Measurements from ENCODE around the gene PCDH9. TPM values are rescaled to one million over a fixed set of nuclear protein-coding genes. Genes with fewer than 3 reads are reported as not detected.

Gene PCDH9
- total and polyA plus RNA-seq, 8 donors, result 2.0 to 11.6 (median 3.1) TPM

DNA sequence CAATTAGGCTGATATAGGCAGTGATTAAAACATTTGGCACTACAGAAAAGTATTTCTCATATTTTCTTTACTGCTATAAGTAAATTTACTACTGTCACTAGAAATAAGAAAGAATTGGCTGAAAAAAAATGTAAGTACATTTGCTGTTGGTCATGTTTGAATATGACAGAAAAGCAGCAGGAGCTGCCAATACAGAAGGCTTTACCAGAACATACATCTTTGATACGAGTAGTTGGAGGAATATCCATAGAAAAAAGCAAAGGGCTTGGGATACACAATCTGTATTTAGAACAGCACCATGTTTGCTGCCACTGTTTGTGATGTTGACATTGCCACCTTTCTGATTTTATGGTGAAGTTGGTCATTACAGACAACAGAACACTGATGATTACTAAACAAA is 21.6 kb downstream of the PCDH9 start:
- H3K27me3 ChIP-seq, result no peaks in the 10 kb centered on the region
- DNase-seq (no peak), ATAC-seq (no peak)
- no peaks in the 10 kb centered on the region for H3K4me1 ChIP-seq
- intact Hi-C loops (cut with DNase I), result no loop called here
- no peaks in the 10 kb centered on the region for H3K36me3 ChIP-seq
- no peaks in the 10 kb centered on the region for H3K9me3 ChIP-seq
- H3K4me3 ChIP-seq, result no peak overlapping the region
- no peak overlapping the region for H3K27ac ChIP-seq
- TF ChIP-seq, protein P1, sequence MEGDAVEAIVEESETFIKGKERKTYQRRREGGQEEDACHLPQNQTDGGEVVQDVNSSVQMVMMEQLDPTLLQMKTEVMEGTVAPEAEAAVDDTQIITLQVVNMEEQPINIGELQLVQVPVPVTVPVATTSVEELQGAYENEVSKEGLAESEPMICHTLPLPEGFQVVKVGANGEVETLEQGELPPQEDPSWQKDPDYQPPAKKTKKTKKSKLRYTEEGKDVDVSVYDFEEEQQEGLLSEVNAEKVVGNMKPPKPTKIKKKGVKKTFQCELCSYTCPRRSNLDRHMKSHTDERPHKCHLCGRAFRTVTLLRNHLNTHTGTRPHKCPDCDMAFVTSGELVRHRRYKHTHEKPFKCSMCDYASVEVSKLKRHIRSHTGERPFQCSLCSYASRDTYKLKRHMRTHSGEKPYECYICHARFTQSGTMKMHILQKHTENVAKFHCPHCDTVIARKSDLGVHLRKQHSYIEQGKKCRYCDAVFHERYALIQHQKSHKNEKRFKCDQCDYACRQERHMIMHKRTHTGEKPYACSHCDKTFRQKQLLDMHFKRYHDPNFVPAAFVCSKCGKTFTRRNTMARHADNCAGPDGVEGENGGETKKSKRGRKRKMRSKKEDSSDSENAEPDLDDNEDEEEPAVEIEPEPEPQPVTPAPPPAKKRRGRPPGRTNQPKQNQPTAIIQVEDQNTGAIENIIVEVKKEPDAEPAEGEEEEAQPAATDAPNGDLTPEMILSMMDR (IDR thresholded peaks at IDR 0.05), result no peak

DNA sequence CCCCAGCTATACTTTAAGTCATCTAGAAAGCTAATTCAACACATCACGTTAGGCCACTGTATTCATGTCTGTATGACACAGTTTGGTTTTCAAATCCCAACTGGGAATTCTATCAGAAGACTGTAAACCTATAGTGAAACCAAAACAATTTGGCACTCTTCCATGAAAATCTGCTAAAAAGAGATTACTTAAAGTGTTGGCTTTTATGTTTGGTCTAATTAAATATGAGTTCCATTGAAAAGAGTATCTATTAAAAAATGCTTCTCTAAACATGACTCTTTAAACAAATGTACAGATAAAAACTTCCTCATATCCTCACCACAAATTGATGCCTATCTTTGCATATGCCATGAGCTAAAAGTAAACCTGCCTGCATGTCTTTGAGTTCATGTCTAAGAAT is 25.4 kb downstream of the PCDH9 start:
- no peak overlapping the region for H3K27ac ChIP-seq
- no peak for ATAC-seq
- H3K36me3 ChIP-seq, result no peaks in the 10 kb centered on the region
- no peaks in the 10 kb centered on the region for H3K27me3 ChIP-seq
- H3K4me3 ChIP-seq, result no peak overlapping the region
- no peaks in the 10 kb centered on the region for H3K4me1 ChIP-seq
- DNase-seq, result no peak
- intact Hi-C loops (cut with DNase I), result no loop called here
- TF ChIP-seq, protein P1 (IDR thresholded peaks at IDR 0.05), result no peak
- no peaks in the 10 kb centered on the region for H3K9me3 ChIP-seq

DNA sequence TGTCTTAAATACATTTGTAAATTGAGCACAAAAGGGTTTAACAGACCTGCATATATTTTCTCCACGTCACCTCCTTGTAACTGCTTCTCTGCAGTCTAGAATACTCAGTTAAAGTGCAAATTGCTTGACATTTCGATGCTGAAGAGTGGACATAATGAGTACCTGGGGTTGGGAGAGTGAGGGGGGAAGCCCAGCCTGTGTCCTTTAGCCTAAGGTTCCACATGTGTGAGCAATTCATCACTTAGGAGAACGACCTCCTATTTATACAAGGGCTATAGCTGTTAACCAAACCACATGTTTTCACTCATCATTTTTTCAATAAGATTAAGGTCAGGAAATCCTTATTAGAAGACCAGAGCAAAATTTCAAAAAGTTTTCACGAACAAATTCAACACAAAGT is 29.5 kb downstream of the PCDH9 start:
- no peaks in the 10 kb centered on the region for H3K4me1 ChIP-seq
- no peak overlapping the region for H3K27ac ChIP-seq
- ATAC-seq (no peak), DNase-seq (no peak)
- H3K9me3 ChIP-seq, result no peaks in the 10 kb centered on the region
- no peak overlapping the region for H3K4me3 ChIP-seq
- TF ChIP-seq, protein P1 (IDR thresholded peaks at IDR 0.05), result no peak
- intact Hi-C loops (cut with DNase I), result no loop called here
- H3K36me3 ChIP-seq, result no peaks in the 10 kb centered on the region
- H3K27me3 ChIP-seq, result no peaks in the 10 kb centered on the region

DNA sequence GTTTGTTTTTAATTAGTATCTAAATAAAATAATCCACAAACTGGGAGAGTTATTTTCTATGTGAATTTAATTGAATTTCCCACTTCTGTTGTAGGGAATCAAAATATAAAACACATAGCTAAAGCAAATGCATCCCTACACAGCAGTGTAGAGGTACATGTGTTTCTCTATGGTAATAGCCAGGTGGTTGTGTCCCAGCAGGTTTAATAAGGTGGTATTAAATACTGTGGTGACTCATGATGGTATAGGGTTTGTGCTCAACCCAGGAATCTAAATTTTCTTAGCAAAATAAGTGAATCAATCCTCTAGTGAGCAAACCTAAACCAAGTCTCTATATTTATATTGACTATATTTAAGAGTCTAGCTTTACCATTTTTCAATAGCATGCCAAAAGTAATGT is 30.0 kb downstream of the PCDH9 start:
- no peaks in the 10 kb centered on the region for H3K27me3 ChIP-seq
- no peak overlapping the region for H3K4me3 ChIP-seq
- ATAC-seq (no peak), DNase-seq (no peak)
- intact Hi-C loops (cut with DNase I), result no loop called here
- TF ChIP-seq, protein P1 (IDR thresholded peaks at IDR 0.05), result no peak
- no peaks in the 10 kb centered on the region for H3K4me1 ChIP-seq
- no peaks in the 10 kb centered on the region for H3K9me3 ChIP-seq
- no peaks in the 10 kb centered on the region for H3K36me3 ChIP-seq
- no peak overlapping the region for H3K27ac ChIP-seq

DNA sequence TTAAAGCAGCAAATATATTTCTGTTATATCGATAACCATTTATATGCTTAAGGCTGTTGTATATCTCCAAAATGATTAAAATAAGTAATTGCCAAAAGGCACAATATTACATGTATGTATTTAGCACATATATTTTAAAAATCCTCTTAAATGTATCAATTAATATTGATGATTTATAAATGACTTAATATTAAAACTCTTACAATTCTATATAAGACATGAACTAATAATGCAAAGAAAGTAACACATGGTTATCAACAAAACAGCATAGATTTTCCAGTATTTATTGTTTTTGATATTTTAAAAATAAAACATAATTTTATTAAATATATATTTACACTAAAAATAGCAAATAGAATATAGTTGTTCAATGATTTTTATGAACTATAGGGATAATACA is 32.4 kb downstream of the PCDH9 start:
- Histone ChIP-seq H3K36me3 (no peaks in the 10 kb centered on the region), H3K9me3 (no peaks in the 10 kb centered on the region), H3K27me3 (no peaks in the 10 kb centered on the region), H3K27ac (no peak overlapping the region), H3K4me3 (no peak overlapping the region), H3K4me1 (no peaks in the 10 kb centered on the region)
- intact Hi-C loops (cut with DNase I), result no loop called here
- DNase-seq, result no peak
- ATAC-seq, result no peak
- TF ChIP-seq, protein P1 (IDR thresholded peaks at IDR 0.05), result no peak

Data from left lung (tissue), 10 donors.